Gastrocnemius medialis (tissue), 4 donors: ENCODE results near the gene EPS8.

Experiments
- POLR2A ChIP-seq, 2 donors: fragments of 450-650 bp; IDR thresholded peaks; one replicate each; pipeline ENCODE4 v1.6.1; 2017; ENCODE audit warnings: antibody characterized with exemption in 2 of 2, mild to moderate bottlenecking in 2 of 2, moderate library complexity in 2 of 2
- TF ChIP-seq, protein P1 (sequence below), 5 experiments: fragments of 450-650 bp in 3 of 5; fragments of 200-600 bp in 2 of 5; sonication (generic) in 2 of 5; IDR thresholded peaks in 4 of 5; conservative IDR thresholded peaks in 1 of 5; 1 replicate in 4 of 5; 2 replicates in 1 of 5; pipeline ENCODE4 v1.5.1; 2016 to 2019; ENCODE audit warnings: antibody characterized with exemption in 5 of 5, mild to moderate bottlenecking in 3 of 5, moderate library complexity in 3 of 5

- TF ChIP-seq POLR2A (IDR thresholded peaks at IDR 0.05) = no peak
- TF ChIP-seq, protein P1, sequence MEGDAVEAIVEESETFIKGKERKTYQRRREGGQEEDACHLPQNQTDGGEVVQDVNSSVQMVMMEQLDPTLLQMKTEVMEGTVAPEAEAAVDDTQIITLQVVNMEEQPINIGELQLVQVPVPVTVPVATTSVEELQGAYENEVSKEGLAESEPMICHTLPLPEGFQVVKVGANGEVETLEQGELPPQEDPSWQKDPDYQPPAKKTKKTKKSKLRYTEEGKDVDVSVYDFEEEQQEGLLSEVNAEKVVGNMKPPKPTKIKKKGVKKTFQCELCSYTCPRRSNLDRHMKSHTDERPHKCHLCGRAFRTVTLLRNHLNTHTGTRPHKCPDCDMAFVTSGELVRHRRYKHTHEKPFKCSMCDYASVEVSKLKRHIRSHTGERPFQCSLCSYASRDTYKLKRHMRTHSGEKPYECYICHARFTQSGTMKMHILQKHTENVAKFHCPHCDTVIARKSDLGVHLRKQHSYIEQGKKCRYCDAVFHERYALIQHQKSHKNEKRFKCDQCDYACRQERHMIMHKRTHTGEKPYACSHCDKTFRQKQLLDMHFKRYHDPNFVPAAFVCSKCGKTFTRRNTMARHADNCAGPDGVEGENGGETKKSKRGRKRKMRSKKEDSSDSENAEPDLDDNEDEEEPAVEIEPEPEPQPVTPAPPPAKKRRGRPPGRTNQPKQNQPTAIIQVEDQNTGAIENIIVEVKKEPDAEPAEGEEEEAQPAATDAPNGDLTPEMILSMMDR (IDR thresholded peaks at IDR 0.05 in 4 of 5, conservative IDR thresholded peaks at IDR 0.05 in 1 of 5) = no peak
These were observed 97.8 kb downstream of the EPS8 start for GRCh38 chr12:15691388-15691787.
